OCI-LY3 (cell line): ENCODE measurements around the gene ACBD6.

Experiments used
- H2AFZ ChIP-seq: fragments of 200-600, 300-600 bp; shearing (Covaris generic); 2 replicates; pipeline ENCODE4 v1.6.0; 2014; ENCODE audit warnings: antibody characterized with exemption, low read depth, low read length
- H3K27ac ChIP-seq: fragments of 200-600, 300-600 bp; sonication (generic); 2 replicates; pipeline ENCODE4 v1.5.1; 2014; ENCODE audit warnings: mild to moderate bottlenecking, low read length, moderate library complexity, mixed read lengths
- H3K27me3 ChIP-seq: fragments of 200-600, 300-600 bp; sonication (generic); 2 replicates; pipeline ENCODE4 v1.6.1; 2014; ENCODE audit warnings: low read depth, low read length, mixed read lengths
- H3K36me3 ChIP-seq: fragments of 200-600, 300-600 bp; sonication (generic); replicated peaks from 2 replicates; pipeline ENCODE3; 2014; ENCODE audit warnings: low read depth, low read length, mixed read lengths
- H3K4me1 ChIP-seq: fragments of 300-600, 200-600 bp; sonication (generic); 2 replicates; pipeline ENCODE4 v1.6.1; 2014; ENCODE audit warnings: low read length, mixed read lengths
- H3K4me2 ChIP-seq: fragments of 200-600, 300-600 bp; sonication (generic); 2 replicates; pipeline ENCODE4 v1.6.1; 2014; ENCODE audit warnings: low read length, mixed read lengths
- H3K4me3 ChIP-seq: fragments of 300-600, 200-600 bp; sonication (generic); 2 replicates; pipeline ENCODE4 v1.5.1; 2014; ENCODE audit warnings: antibody characterized with exemption, mild to moderate bottlenecking, low read length, moderate library complexity
- H3K79me2 ChIP-seq: fragments of 300-600, 200-600 bp; shearing (Covaris generic); 2 replicates; pipeline ENCODE4 v1.6.1; 2014; ENCODE audit warnings: mild to moderate bottlenecking, low read length, mixed read lengths
- H3K9ac ChIP-seq: fragments of 300-600, 200-600 bp; shearing (Covaris generic); 2 replicates; pipeline ENCODE4 v1.6.0; 2014; ENCODE audit warnings: mild to moderate bottlenecking, low read length, moderate library complexity
- H3K9me3 ChIP-seq: fragments of 200-600, 300-600 bp; shearing (Covaris generic); 2 replicates; pipeline ENCODE4 v1.6.1; 2014; ENCODE audit warnings: low read length, mixed read lengths; ENCODE audit not compliant: insufficient read depth
- H4K20me1 ChIP-seq: fragments of 200-600, 300-600 bp; sonication (generic); 2 replicates; pipeline ENCODE4 v1.6.1; 2016; ENCODE audit warnings: low read length, mixed read lengths; ENCODE audit not compliant: insufficient read depth
- CTCF ChIP-seq: fragments of 200-600, 300-600 bp; sonication (generic); IDR thresholded peaks from 2 replicates; pipeline ENCODE4 v1.5.1; 2014; ENCODE audit warnings: antibody characterized with exemption, low read length, low read depth
- EZH2phosphoT487 ChIP-seq: fragments of 200-600 bp; shearing (Covaris generic); IDR thresholded peaks from 2 replicates; pipeline ENCODE4 v1.6.1; 2018; ENCODE audit warnings: antibody characterized with exemption, mixed run types, low read depth

ACBD6 gene

GRCh38 chr1:180385144-180385543, 117.2 kb downstream of the ACBD6 start:
- H3K9me3 ChIP-seq: peaks cover 16% of the 10 kb centered on the region; the same call in 1 of the 2 replicates
- H3K9ac ChIP-seq: no peak overlapping the region
- peaks cover 17% of the 10 kb centered on the region; the same call in 1 of the 2 replicates for H3K79me2 ChIP-seq
- H3K36me3 ChIP-seq: peaks cover 31% of the 10 kb centered on the region
- no peaks in the 10 kb centered on the region for H3K27me3 ChIP-seq
- H3K4me2 ChIP-seq: no peak overlapping the region
- H3K4me1 ChIP-seq: peaks cover 12% of the 10 kb centered on the region
- H4K20me1 ChIP-seq: peaks cover 7% of the 10 kb centered on the region; the same call in 1 of the 2 replicates
- no peak for TF ChIP-seq EZH2phosphoT487
- H3K4me3 ChIP-seq: no peak overlapping the region
- H2AFZ ChIP-seq: no peak overlapping the region
- H3K27ac ChIP-seq: no peak overlapping the region

- peaks cover 23% of the 10 kb centered on the region for H3K79me2 ChIP-seq
- H3K4me2 ChIP-seq: no peak overlapping the region
- H4K20me1 ChIP-seq: peaks cover 7% of the 10 kb centered on the region; the same call in 1 of the 2 replicates
- no peak overlapping the region for H3K27ac ChIP-seq
- no peak overlapping the region for H3K9ac ChIP-seq
- H2AFZ ChIP-seq: no peak overlapping the region
- TF ChIP-seq EZH2phosphoT487 (no peak), CTCF (no peak)
- no peak overlapping the region for H3K4me3 ChIP-seq
- H3K36me3 ChIP-seq: peaks cover 38% of the 10 kb centered on the region
- H3K27me3 ChIP-seq: no peaks in the 10 kb centered on the region
- H3K4me1 ChIP-seq: peaks cover 12% of the 10 kb centered on the region
- H3K9me3 ChIP-seq: peaks cover 23% of the 10 kb centered on the region
Observed at GRCh38 chr1:180384286-180385005, 117.9 kb downstream of the ACBD6 start.

GRCh38 chr1:180382326-180383115, 119.9 kb downstream of the ACBD6 start:
- H3K9me3 ChIP-seq: peaks cover 29% of the 10 kb centered on the region
- H3K79me2 ChIP-seq: peaks cover 36% of the 10 kb centered on the region
- peaks cover 10% of the 10 kb centered on the region for H3K4me1 ChIP-seq
- no peak overlapping the region for H3K9ac ChIP-seq
- TF ChIP-seq CTCF: no peak
- TF ChIP-seq EZH2phosphoT487: no peak
- H4K20me1 ChIP-seq: peaks cover 6% of the 10 kb centered on the region; the same call in 1 of the 2 replicates
- H3K36me3 ChIP-seq: peaks cover 46% of the 10 kb centered on the region
- H3K4me3 ChIP-seq: no peak overlapping the region
- H3K4me2 ChIP-seq: no peak overlapping the region
- no peak overlapping the region for H2AFZ ChIP-seq
- H3K27me3 ChIP-seq: no peaks in the 10 kb centered on the region
- no peak overlapping the region for H3K27ac ChIP-seq

GRCh38 chr1:180381184-180381580, 121.2 kb downstream of the ACBD6 start:
- TF ChIP-seq EZH2phosphoT487 (no peak), CTCF (no peak)
- Histone ChIP-seq H3K9ac (no peak overlapping the region), H3K36me3 (peaks cover 36% of the 10 kb centered on the region), H2AFZ (no peak overlapping the region), H3K4me1 (no peaks in the 10 kb centered on the region), H4K20me1 (no peaks in the 10 kb centered on the region), H3K27ac (no peak overlapping the region), H3K27me3 (no peaks in the 10 kb centered on the region), H3K4me2 (no peak overlapping the region), H3K4me3 (no peak overlapping the region), H3K9me3 (peaks cover 29% of the 10 kb centered on the region), H3K79me2 (peaks cover 36% of the 10 kb centered on the region)
